Astrocyte (in vitro differentiated cells and primary cell): ENCODE measurements around the gene PLXNB3. TPM values are rescaled to one million over a fixed set of nuclear protein-coding genes. Genes with fewer than 3 reads are reported as not detected.

Experiments used
- DNase-seq: peaks from one replicate; pipeline ENCODE4 v3.0.0-alpha.2; 2010; ENCODE audit warnings: low read depth
- FAIRE-seq: peaks from 2 replicates; lab custom pipeline; 2011; peaks lifted over from hg19 to GRCh38; lab: Jason Lieb, UNC
- H2AFZ ChIP-seq: 2 replicates; pipeline ENCODE4 v1.6.0; 2012; ENCODE audit warnings: low read depth, low read length, inconsistent platforms
- H3K27ac ChIP-seq: 2 replicates; pipeline ENCODE4 v1.5.1; 2011; ENCODE audit warnings: low read depth, low read length, inconsistent platforms
- H3K27me3 ChIP-seq: 2 replicates; pipeline ENCODE4 v1.6.0; 2011; ENCODE audit warnings: low read length, inconsistent platforms; ENCODE audit not compliant: insufficient read depth
- H3K36me3 ChIP-seq: 2 replicates; pipeline ENCODE4 v1.5.1; 2011; ENCODE audit warnings: low read length, inconsistent platforms; ENCODE audit not compliant: insufficient read depth
- H3K4me1 ChIP-seq: 2 replicates; pipeline ENCODE4 v1.5.1; 2011; ENCODE audit warnings: low read length, inconsistent platforms; ENCODE audit not compliant: insufficient read depth
- H3K4me2 ChIP-seq: 2 replicates; pipeline ENCODE4 v1.6.0; 2012; ENCODE audit warnings: low read length, inconsistent platforms
- H3K4me3 ChIP-seq: 2 replicates; pipeline ENCODE4 v1.5.1; 2011; ENCODE audit warnings: low read depth, mild to moderate bottlenecking, low read length, inconsistent platforms; ENCODE audit not compliant: insufficient read depth
- H3K79me2 ChIP-seq: 2 replicates; pipeline ENCODE4 v1.6.0; 2012; ENCODE audit warnings: mild to moderate bottlenecking, low read length, inconsistent platforms; ENCODE audit not compliant: insufficient read depth
- H3K9ac ChIP-seq: 2 replicates; pipeline ENCODE4 v1.6.0; 2012; ENCODE audit warnings: mild to moderate bottlenecking, low read length, inconsistent platforms
- H3K9me3 ChIP-seq: 2 replicates; pipeline ENCODE4 v1.5.1; 2012; ENCODE audit warnings: low read depth, mild to moderate bottlenecking, low read length, inconsistent platforms; ENCODE audit not compliant: insufficient read depth
- H4K20me1 ChIP-seq: 2 replicates; pipeline ENCODE4 v1.6.0; 2012; ENCODE audit warnings: low read length, inconsistent platforms; ENCODE audit not compliant: insufficient read depth
- H3K27ac Mint-ChIP-seq: one replicate; pipeline ENCODE4 v1.8.0; 2021; ENCODE audit warnings: mild to moderate bottlenecking, mixed read lengths; ENCODE audit not compliant: unreplicated experiment
- H3K27me3 Mint-ChIP-seq: one replicate; pipeline ENCODE4 v1.8.0; 2021; ENCODE audit warnings: low read depth, mixed read lengths; ENCODE audit not compliant: unreplicated experiment
- H3K36me3 Mint-ChIP-seq: one replicate; pipeline ENCODE4 v1.8.0; 2021; ENCODE audit warnings: low read depth, mixed read lengths; ENCODE audit not compliant: unreplicated experiment
- H3K4me1 Mint-ChIP-seq: one replicate; pipeline ENCODE4 v1.8.0; 2021; ENCODE audit warnings: low read depth, mixed read lengths; ENCODE audit not compliant: unreplicated experiment
- H3K4me3 Mint-ChIP-seq: one replicate; pipeline ENCODE4 v1.8.0; 2021; ENCODE audit warnings: mild to moderate bottlenecking, moderate library complexity, mixed read lengths; ENCODE audit not compliant: unreplicated experiment
- H3K9me3 Mint-ChIP-seq: one replicate; pipeline ENCODE4 v1.8.0; 2021; ENCODE audit warnings: mild to moderate bottlenecking, mixed read lengths; ENCODE audit not compliant: unreplicated experiment
- CTCF ChIP-seq: IDR thresholded peaks from 2 replicates; pipeline ENCODE4 v1.5.1; 2011; ENCODE audit warnings: low read depth, mild to moderate bottlenecking, inconsistent platforms, low read length, moderate library complexity; ENCODE audit not compliant: insufficient read depth
- EZH2 ChIP-seq: IDR thresholded peaks from 2 replicates; pipeline ENCODE4 v1.6.1; 2012; ENCODE audit warnings: mild to moderate bottlenecking, low read length, inconsistent platforms; ENCODE audit not compliant: insufficient read depth
- total RNA-seq: library from RNA; stranded (reverse); gene quantifications from 2 replicates; pipeline ENCODE4 v1.2.1, GENCODE V29; 2021

PLXNB3 gene
- total RNA-seq, 1 donor from 2014 or later, result 5.3 TPM

- H3K9me3 Mint-ChIP-seq, result no peaks in the 10 kb centered on the region
- H3K79me2 ChIP-seq, result peaks cover 69% of the 10 kb centered on the region
Measured at GRCh38 chrX:153794018-153794896, 30.2 kb downstream of the PLXNB3 start, which contains the start of the genes IDH3G and SSR4. Gene IDH3G (minus strand): TSS chrX:153794375. CDS start chrX:153794326, 49 bp downstream. Gene SSR4 (plus strand): TSS chrX:153794668. CDS start chrX:153794688, 20 bp downstream.

GRCh38 chrX:153794897-153795816 is 31.1 kb downstream of the PLXNB3 start:
- H3K4me3 Mint-ChIP-seq, result peak overlapping the region; percentile 93
- H4K20me1 ChIP-seq, result peaks cover 28% of the 10 kb centered on the region
- peak overlapping the region; percentile 70 for H3K4me3 ChIP-seq
- H3K27ac Mint-ChIP-seq, result peak overlapping the region; percentile 81
- H3K27ac ChIP-seq, result peak overlapping the region; percentile 97
- peak overlapping the region; percentile 98 for H3K9ac ChIP-seq
- FAIRE-seq, result no peak
- H3K36me3 Mint-ChIP-seq, result no peaks in the 10 kb centered on the region
- H3K4me2 ChIP-seq, result peak overlapping the region; percentile 94
- TF ChIP-seq EZH2 (no peak), CTCF (no peak)
- H3K4me1 ChIP-seq, result peaks cover 16% of the 10 kb centered on the region
- DNase-seq, result no peak
- no peaks in the 10 kb centered on the region for H3K9me3 ChIP-seq
- peaks cover 65% of the 10 kb centered on the region for H3K79me2 ChIP-seq
- H3K36me3 ChIP-seq, result peaks cover 2% of the 10 kb centered on the region
- peaks cover 5% of the 10 kb centered on the region for H3K4me1 Mint-ChIP-seq
- peak overlapping the region; percentile 10 for H2AFZ ChIP-seq
- no peaks in the 10 kb centered on the region for H3K27me3 ChIP-seq
- no peaks in the 10 kb centered on the region for H3K27me3 Mint-ChIP-seq
- H3K9me3 Mint-ChIP-seq, result no peaks in the 10 kb centered on the region

More at GRCh38 chrX:153794018-153794896, 30.2 kb downstream of the PLXNB3 start, which contains the start of the genes IDH3G and SSR4:
- Histone ChIP-seq H3K27ac (peak within 1 kb of the TSS; percentile 97), H3K9me3 (no peaks in the 10 kb centered on the region), H3K36me3 (no peaks in the 10 kb centered on the region), H3K9ac (peak within 1 kb of the TSS; percentile 98), H3K27me3 (no peaks in the 10 kb centered on the region), H4K20me1 (peaks cover 28% of the 10 kb centered on the region), H3K4me2 (peak within 1 kb of the TSS; percentile 94), H3K4me3 (peak within 1 kb of the TSS; percentile 82), H2AFZ (peak within 1 kb of the TSS; percentile 94), H3K4me1 (peaks cover 16% of the 10 kb centered on the region)
- Mint-ChIP-seq H3K4me3 (peak within 1 kb of the TSS; percentile 93), H3K27ac (peak within 1 kb of the TSS; percentile 81), H3K36me3 (no peaks in the 10 kb centered on the region), H3K4me1 (peaks cover 5% of the 10 kb centered on the region), H3K27me3 (no peaks in the 10 kb centered on the region)
- TF ChIP-seq EZH2 (no peak), CTCF (no peak)
- FAIRE-seq (peak; percentile 81), DNase-seq (peak; percentile 82)
